AG10803 (cell line): ENCODE measurements around the gene IMP3.
A peak's percentile ranks its signal among the peaks of the same experiment; 100 is the strongest.

ENCODE experiments used
- DNase-seq: peaks from one replicate; pipeline ENCODE4 v3.0.0; 2010; ENCODE audit warnings: low read depth
- H3K4me3 ChIP-seq: 2 replicates; pipeline ENCODE4 v1.5.1; 2011; ENCODE audit warnings: mild to moderate bottlenecking, low read length, control low read depth
- TF ChIP-seq, protein P1 (sequence below): conservative IDR thresholded peaks from 2 replicates; pipeline ENCODE4 v1.5.1; 2011; ENCODE audit warnings: mild to moderate bottlenecking, low read length, control low read depth, inconsistent platforms

The IMP3 gene

DNA sequence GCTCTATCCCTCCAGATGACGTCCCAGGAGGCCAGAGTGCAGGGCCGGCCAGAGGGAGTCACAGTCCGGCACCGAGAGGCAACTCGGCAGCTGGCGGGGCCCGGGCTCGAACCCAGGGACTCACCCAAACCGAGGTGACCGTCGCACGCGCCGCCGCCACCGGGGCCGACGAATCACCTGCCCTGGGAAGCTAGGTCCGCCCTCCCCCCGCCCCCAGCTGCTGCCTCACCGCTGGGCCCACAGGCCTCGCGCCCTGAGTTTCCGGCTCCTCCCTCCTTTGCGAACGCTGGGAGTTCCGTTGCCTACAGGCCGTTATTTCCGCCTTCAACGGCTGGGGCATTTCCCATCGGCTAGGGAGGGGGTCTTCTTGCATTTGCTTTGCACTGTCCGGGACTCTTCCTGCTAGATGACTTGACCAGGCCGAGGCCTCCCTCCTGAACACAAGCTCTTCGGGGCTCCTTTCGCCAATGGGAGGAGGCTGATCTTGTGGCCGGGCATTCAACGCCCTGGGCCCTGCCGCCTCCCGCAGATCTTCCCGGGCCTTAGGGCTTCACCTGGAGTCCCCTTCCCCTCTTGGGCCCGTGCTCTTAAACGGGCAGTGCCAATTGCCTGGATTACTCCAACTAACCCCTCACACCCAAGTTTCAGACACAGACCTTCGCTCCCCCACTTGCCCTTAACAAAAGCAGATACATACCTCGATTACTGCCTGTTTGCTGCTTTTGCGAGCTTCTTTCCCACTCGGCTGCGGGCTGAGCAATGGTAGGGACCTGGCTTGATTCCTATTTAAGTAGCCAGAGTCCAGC, 14.3 kb downstream of the IMP3 start, which contains the start of gene SNUPN:
Gene SNUPN (minus strand): TSS at position 184 of the 806 bp plus-strand sequence. CDS start 4,674 bp downstream, outside the sequence.
- peak; percentile 88 for DNase-seq
- peak within 1 kb of the TSS; percentile 88 for H3K4me3 ChIP-seq
- TF ChIP-seq, protein P1, sequence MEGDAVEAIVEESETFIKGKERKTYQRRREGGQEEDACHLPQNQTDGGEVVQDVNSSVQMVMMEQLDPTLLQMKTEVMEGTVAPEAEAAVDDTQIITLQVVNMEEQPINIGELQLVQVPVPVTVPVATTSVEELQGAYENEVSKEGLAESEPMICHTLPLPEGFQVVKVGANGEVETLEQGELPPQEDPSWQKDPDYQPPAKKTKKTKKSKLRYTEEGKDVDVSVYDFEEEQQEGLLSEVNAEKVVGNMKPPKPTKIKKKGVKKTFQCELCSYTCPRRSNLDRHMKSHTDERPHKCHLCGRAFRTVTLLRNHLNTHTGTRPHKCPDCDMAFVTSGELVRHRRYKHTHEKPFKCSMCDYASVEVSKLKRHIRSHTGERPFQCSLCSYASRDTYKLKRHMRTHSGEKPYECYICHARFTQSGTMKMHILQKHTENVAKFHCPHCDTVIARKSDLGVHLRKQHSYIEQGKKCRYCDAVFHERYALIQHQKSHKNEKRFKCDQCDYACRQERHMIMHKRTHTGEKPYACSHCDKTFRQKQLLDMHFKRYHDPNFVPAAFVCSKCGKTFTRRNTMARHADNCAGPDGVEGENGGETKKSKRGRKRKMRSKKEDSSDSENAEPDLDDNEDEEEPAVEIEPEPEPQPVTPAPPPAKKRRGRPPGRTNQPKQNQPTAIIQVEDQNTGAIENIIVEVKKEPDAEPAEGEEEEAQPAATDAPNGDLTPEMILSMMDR: no peak

DNA sequence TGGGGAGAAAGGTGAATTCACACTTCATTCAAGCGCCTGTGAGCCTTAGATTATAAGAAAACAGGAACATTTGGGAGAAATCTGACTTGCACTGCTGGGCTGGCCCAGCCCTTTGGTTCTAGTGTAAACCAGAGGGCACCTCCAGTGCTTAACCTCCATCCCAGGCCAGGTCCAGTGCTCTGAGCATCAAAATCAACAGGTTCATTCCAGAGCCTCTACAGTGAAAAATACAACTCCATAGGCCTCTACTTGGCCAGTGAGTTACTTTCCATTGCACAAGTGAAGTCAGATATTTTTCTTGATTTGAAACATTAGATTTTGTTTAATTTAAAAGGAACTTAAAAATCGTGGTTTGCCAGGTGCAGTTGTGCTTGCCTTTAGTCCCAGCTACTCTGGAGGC, 17.5 kb downstream of the IMP3 start:
- TF ChIP-seq, protein P1: no peak
- H3K4me3 ChIP-seq: no peak overlapping the region
- no peak for DNase-seq

DNA sequence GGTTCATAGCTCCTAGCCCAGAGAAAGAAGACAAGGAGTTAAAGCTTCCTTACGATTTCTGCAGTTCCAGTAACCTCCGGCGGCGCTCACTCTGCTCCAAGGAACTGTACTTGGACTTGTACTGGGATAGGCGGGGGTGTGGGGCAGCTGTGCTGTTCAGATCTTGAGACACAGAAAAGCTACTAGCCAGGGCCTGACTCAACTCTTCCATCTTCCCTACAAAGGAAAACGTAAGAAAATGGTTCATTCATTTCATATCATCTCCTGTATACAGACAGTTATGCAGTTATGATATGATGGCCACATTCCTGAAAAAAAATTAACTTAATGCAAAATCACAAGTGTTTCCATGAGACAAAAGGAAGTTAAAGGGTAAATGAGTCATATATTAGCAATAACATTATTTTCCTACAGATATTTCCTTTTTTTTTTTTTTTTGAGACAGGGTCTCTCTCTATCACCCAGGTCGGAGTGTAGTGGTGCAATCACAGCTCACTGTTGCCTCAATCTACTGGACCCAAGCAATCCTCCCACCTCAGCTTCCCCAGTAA, 19.1 kb downstream of the IMP3 start:
- TF ChIP-seq, protein P1: peak; percentile 54
- DNase-seq: peak; percentile 96
- H3K4me3 ChIP-seq: peak overlapping the region; percentile 59

DNA sequence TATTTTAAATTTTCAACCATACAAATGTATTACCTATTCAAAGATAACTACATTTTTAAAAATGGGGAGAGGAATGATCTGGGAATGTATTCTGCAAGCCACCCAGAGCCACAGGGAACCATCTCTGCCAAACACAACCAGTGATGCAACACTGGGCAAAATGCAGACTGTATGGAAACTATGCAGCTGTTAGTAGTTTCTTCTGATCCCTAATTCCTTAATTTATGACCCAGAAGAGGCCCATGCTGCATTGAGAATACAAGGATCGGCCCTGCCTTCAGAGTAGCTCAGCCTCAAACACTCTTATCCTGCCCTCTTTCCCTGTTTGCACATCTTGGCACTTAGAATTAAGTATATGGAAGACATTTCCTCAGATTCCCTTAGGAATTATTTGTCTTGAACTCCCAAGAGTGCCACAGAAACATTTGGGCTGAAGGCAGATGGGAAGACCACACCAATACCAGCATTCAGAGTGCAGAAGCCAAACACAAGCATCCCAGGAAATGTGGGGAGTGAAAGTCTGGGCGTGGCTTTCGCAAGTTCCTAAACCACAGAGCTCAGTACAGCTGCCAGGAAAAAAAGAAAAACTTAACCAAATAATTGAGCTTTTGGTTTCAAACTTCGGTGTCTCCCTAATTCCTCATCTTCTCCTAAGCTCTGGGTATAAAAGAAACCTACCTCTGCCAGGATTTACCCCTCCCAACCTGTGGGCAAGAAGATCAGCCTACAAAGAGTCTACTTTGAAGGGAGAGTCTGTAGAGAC, 19.8 kb downstream of the IMP3 start:
- DNase-seq: peak; percentile 95
- TF ChIP-seq, protein P1: no peak
- H3K4me3 ChIP-seq: peak overlapping the region; percentile 59

DNA sequence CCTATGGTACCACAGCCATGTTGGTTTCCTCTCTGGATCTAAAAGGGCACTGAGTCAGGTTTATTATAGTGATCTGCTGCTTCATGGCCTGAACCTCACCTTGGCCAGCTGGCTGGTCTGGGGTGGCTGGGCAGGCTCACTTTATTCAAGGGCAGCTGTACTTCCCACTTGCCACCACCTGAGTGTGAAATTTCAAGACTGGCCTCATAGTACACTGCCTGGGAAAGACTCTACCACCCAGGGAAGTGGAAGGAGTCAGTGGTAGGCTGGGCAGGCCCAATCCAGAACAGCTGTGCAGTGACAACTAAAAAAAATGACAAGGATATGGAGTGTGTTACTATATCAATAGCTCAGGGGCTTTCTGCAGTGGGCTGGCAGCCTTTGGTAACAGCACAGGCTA, 23.3 kb downstream of the IMP3 start:
- TF ChIP-seq, protein P1: no peak
- no peak overlapping the region for H3K4me3 ChIP-seq
- DNase-seq: no peak

DNA sequence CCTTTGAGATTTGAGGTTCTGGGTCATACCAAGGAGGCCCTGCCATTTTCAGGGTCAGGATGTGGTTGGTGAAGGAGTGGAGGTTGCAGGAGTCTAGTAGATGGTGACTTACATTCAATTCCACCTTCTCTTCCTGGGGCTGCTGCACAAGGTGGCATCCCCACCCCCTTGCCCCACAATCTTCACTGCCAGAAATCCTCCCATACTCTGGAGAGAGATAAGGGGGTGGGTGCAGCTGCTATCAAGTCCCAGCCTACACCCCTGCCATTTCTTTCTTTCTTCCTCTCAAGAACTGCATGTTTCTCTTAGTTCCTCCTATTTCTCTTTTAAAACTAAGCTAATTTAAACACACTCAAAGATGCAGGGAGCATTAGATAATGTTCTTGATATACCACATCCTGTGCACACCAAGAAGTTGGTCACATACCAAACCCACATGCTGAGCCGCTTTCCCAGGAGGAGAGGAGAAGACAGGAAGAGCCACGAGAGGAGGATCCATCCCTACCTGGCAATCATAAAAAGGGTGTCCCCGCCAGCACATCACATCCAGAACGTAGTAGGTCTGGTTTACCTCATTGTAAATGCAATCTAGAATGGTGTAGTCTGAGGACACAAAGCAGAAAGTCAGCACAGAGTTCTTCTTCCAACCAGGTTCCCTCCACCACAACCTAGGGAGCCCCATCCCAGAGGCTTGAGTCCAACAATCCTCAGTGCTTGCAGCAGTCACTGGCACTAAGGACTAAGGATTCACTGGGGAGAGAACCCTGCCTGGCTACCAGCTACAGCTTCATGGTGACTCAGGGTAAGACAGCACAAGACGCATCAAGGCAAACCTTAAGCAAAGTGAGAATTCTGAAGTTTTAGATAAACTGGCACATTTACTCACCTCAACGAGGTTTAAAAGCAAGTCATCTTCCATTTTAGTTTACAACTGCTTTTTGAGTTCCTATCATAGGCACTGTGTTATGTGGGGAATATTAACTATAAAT, 33.0 kb downstream of the IMP3 start:
- no peak overlapping the region for H3K4me3 ChIP-seq
- TF ChIP-seq, protein P1: no peak
- DNase-seq: peak; percentile 45
